ENCODE results near the gene BTBD18.

BTBD18 gene

DNA sequence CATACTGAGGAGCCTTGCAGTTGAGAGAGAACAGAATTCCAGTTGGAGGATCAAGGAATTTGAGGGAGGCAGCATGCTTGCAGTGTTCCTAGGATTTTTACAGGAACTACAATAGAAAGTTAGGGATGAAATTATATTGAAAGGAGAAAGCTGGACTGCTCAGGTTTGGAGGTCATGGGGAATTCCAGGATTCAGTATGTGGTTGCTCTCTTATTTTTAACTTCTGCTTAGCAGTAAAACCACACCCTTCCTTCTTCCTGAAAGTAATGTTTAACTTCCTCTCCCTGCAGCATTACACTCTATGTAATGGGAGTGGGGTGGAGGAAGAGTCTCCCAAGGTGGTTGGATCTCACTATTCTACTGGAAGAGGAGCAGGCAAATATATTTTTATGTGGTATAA, 41.3 kb upstream of the BTBD18 start:
- TF ChIP-seq, protein P1, sequence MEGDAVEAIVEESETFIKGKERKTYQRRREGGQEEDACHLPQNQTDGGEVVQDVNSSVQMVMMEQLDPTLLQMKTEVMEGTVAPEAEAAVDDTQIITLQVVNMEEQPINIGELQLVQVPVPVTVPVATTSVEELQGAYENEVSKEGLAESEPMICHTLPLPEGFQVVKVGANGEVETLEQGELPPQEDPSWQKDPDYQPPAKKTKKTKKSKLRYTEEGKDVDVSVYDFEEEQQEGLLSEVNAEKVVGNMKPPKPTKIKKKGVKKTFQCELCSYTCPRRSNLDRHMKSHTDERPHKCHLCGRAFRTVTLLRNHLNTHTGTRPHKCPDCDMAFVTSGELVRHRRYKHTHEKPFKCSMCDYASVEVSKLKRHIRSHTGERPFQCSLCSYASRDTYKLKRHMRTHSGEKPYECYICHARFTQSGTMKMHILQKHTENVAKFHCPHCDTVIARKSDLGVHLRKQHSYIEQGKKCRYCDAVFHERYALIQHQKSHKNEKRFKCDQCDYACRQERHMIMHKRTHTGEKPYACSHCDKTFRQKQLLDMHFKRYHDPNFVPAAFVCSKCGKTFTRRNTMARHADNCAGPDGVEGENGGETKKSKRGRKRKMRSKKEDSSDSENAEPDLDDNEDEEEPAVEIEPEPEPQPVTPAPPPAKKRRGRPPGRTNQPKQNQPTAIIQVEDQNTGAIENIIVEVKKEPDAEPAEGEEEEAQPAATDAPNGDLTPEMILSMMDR (IDR thresholded peaks at IDR 0.05; ENCODE audit: low read depth, low read length, missing control alignments): no peak
- H3K4me3 ChIP-seq (ENCODE audit: low read depth, low read length): no peak overlapping the region
- no peak for DNase-seq (ENCODE audit: low read depth)
- in situ Hi-C loops (cut with HindIII; ENCODE audit: low sequenced_read_pairs): no loop called here

DNA sequence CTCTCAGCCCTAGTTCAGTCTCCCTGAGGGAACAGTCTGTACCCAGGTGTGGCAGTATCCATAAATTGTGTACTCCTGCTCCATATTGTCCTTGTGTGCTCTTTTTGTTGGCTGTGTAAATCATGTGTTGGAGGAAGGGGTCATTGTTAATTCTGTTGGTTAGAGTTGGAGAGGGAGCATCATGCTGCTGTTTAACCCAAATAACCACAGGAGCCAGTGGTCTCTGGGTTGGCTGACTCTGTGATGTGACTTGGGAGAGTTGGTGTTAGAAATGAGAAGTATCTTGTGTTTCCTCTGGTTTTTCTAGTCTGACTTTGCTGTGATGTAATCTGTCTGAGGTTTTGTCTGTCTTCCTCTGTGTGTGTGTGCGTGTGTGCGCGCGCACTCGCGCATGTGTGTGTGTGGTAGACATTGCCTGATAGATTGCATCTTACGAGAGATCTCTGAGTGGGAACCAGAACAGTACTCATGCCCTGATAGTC, 40.5 kb upstream of the BTBD18 start:
- in situ Hi-C loops (cut with HindIII; ENCODE audit: low sequenced_read_pairs): no loop called here

DNA sequence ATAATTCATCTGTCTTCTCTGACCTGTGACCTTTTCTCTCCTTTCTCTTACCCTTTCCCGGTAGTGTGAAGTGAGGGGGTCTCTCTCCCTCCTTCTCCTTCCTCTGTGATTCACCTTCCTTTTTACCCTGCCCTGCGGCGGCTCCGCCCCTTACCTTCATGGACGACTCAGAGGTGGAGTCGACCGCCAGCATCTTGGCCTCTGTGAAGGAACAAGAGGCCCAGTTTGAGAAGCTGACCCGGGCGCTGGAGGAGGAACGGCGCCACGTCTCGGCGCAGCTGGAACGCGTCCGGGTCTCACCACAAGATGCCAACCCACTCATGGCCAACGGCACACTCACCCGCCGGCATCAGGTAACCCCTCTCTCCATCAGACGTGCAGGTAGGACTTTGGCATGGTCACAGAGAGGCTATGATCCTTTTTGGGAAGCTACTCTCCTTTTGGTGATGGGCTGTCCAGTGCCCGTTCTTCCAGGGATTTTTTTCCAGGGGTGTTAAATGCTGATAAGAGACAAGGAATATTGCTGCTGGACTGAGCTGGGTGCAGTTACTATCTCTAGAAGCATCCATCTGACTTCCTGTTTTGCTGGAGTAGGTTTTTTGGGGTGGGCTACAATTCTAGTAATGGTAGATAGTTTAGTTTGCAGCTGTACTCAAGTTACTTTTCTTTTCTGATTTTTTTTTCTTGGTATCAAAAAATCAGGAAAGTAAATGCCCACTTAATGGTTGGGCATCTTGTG, 39.9 kb upstream of the BTBD18 start:
- TF ChIP-seq, protein P1 (IDR thresholded peaks at IDR 0.05; ENCODE audit: low read depth, low read length, missing control alignments): no peak
- in situ Hi-C loops (cut with HindIII; ENCODE audit: low sequenced_read_pairs): no loop called here
- no peak overlapping the region for H3K4me3 ChIP-seq (ENCODE audit: low read depth, low read length)
- DNase-seq (ENCODE audit: low read depth): no peak

More for the DNA sequence above, 40.5 kb upstream of the BTBD18 start:
- no peak for DNase-seq (ENCODE audit: low read depth)
- TF ChIP-seq, protein P1 (IDR thresholded peaks at IDR 0.05; ENCODE audit: low read depth, low read length, missing control alignments): no peak
- H3K4me3 ChIP-seq (ENCODE audit: low read depth, low read length): no peak overlapping the region

DNA sequence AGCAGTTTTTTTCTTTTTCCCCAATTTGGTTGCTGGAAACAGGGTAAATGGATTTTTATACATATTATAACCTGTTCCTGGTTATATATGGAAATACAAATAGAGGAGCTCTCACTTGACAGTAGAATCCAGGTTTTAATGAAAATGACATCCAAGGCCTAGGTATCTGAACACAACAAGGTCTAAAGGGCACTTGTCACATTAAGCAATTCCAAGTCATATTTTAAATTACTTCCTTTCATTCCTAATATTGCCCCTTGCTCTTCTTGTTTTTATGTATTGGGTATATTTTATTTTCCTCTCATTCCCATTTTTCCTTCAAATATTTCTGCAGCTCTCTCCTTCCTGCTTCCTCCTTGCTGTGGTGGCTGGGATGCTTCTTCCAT, 37.1 kb upstream of the BTBD18 start:
- in situ Hi-C loops (cut with HindIII; ENCODE audit: low sequenced_read_pairs): no loop called here
- no peak for DNase-seq (ENCODE audit: low read depth)
- H3K4me3 ChIP-seq (ENCODE audit: low read depth, low read length): no peak overlapping the region
- TF ChIP-seq, protein P1 (IDR thresholded peaks at IDR 0.05; ENCODE audit: low read depth, low read length, missing control alignments): no peak

DNA sequence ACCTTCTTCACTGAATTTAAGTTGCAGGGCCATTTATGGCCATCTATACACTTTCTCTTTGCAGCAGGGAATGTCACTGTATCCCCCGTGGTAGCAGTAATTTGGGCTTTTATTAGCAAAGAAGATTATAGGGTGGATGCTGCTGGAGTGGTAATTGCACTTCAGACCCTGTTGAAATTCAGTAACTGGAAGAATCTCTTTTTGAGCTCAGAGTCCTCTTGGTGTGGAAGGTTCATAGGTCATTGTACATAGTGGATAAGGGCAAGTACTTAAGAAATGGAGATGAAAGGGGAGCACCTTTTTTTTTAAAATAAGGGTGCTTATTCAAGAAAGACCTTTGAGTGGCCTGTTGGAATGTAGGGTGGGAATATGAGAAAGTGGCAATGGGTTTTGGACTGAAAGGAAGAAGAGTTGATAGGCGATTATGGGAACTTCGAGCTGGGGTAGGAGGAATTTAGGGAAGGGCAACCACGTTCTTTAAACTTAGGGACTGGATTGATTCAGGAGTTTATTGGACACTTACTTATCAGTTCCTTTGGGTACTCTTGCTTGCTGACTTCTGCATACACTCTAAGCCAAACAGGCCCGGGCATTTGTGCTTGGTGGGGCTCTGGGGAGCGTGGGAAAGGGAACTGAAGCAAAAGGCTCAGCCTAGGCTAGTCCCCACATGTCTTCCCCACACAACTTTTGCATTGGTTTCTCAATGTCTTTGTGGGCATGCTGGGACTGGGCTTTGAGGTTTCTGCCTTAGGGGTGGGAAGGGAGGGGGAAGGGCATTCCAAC, 36.5 kb upstream of the BTBD18 start:
- no peak overlapping the region for H3K4me3 ChIP-seq (ENCODE audit: low read depth, low read length)
- TF ChIP-seq, protein P1 (IDR thresholded peaks at IDR 0.05; ENCODE audit: low read depth, low read length, missing control alignments): no peak
- in situ Hi-C loops (cut with HindIII; ENCODE audit: low sequenced_read_pairs): no loop called here
- DNase-seq (ENCODE audit: low read depth): no peak

DNA sequence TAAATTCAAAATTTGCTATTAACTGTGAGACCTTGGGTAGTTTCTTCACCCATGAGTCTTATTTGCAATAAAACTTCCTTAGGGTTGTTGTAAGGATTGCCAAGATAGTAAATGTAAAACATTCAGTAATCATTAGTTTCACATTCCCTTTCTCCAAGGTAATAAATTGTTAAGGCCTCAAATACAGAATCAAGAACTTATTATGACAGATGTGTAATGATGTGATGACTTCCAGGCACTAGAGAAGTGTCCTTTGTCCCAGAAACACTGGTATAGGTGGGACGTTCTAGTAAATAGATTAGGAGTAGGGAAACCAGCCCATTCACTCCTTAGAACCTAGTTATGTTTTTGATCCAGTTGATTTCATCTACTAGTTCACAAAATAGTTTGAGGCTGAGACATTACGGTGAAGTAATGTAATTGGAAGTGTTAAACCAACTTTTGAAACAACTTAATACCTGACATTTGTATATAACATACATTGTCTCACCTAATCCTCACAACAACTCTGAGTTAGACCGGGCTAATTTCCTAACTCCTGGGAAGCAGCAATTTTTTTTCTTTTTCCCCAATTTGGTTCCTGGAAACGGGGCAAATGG, 35.5 kb upstream of the BTBD18 start:
- DNase-seq (ENCODE audit: low read depth): no peak
- in situ Hi-C loops (cut with HindIII; ENCODE audit: low sequenced_read_pairs): no loop called here
- H3K4me3 ChIP-seq (ENCODE audit: low read depth, low read length): no peak overlapping the region
- TF ChIP-seq, protein P1 (IDR thresholded peaks at IDR 0.05; ENCODE audit: low read depth, low read length, missing control alignments): no peak
